H1 (cell line): ENCODE data around the gene CKB.

Source experiments
- EZH2 ChIP-seq: fragments of 200-600 bp; sonication (generic); IDR thresholded peaks from 2 replicates; pipeline ENCODE4 v1.7.1; 2012; ENCODE audit warnings: low read depth, mild to moderate bottlenecking, moderate library complexity, low read length, inconsistent platforms; ENCODE audit not compliant: severe bottlenecking
- FOSL1 ChIP-seq: IDR thresholded peaks from 2 replicates; pipeline ENCODE4 v1.6.1; 2011; ENCODE audit warnings: mild to moderate bottlenecking, low read depth, low read length, moderate library complexity; ENCODE audit not compliant: insufficient read depth
- HDAC6 ChIP-seq: IDR thresholded peaks from one replicate; pipeline ENCODE4 v1.7.1; 2012; ENCODE audit warnings: low read depth, mild to moderate bottlenecking, inconsistent platforms, low read length, moderate library complexity
- POLR2A ChIP-seq, 2 experiments: IDR thresholded peaks; 1 replicate in 1 of 2; 2 replicates in 1 of 2; pipeline ENCODE4 v1.6.1; 2011; ENCODE audit warnings: low read depth in 2 of 2, low read length in 2 of 2, mild to moderate bottlenecking in 2 of 2; ENCODE audit errors: control extremely low read depth in 1 of 2
- POLR2AphosphoS5 ChIP-seq: IDR thresholded peaks from 2 replicates; pipeline ENCODE4 v1.6.1; 2011; ENCODE audit warnings: low read depth, low read length
- RAD21 ChIP-seq, 2 experiments: IDR thresholded peaks in 1 of 2; conservative IDR thresholded peaks in 1 of 2; 2 replicates each; pipeline ENCODE4 v1.6.1; 2011; ENCODE audit warnings: low read depth in 2 of 2, low read length in 2 of 2, improper control_type of control experiment in 1 of 2, inconsistent platforms in 1 of 2, mild to moderate bottlenecking in 1 of 2, moderate library complexity in 1 of 2
- RBBP5 ChIP-seq: IDR thresholded peaks from 2 replicates; pipeline ENCODE4 v1.7.1; 2012; ENCODE audit warnings: low read depth, mild to moderate bottlenecking, inconsistent platforms, low read length, moderate library complexity, borderline replicate concordance
- SP2 ChIP-seq: IDR thresholded peaks from 2 replicates; pipeline ENCODE4 v1.6.1; 2012; ENCODE audit warnings: mild to moderate bottlenecking, low read length, inconsistent platforms
- SUZ12 ChIP-seq: fragments of 200-600 bp; sonication (generic); IDR thresholded peaks from 2 replicates; pipeline ENCODE4 v1.6.1; 2012; ENCODE audit warnings: mild to moderate bottlenecking, inconsistent platforms, low read length, moderate library complexity, mixed read lengths
- TEAD4 ChIP-seq: IDR thresholded peaks from 2 replicates; pipeline ENCODE4 v1.6.1; 2012; ENCODE audit warnings: low read depth, low read length, inconsistent platforms, mixed read lengths
- YY1 ChIP-seq: IDR thresholded peaks from 2 replicates; pipeline ENCODE4 v1.6.1; 2011; ENCODE audit warnings: low read depth, mild to moderate bottlenecking, low read length
- TF ChIP-seq, protein P1 (sequence below), 3 experiments: IDR thresholded peaks; 1 replicate in 2 of 3; 2 replicates in 1 of 3; pipeline versions ENCODE4 v1.5.1 to v1.6.1; 2011; ENCODE audit warnings: low read length in 3 of 3, mild to moderate bottlenecking in 3 of 3, inconsistent platforms in 2 of 3, low read depth in 1 of 3, moderate library complexity in 1 of 3; ENCODE audit not compliant: insufficient read depth in 1 of 3; ENCODE audit errors: control extremely low read depth in 1 of 3
- TF ChIP-seq, protein P2 (sequence below): IDR thresholded peaks from 2 replicates; pipeline ENCODE4 v1.6.1; 2012; ENCODE audit warnings: inconsistent platforms
- TF ChIP-seq, protein P3 (sequence below): IDR thresholded peaks from 2 replicates; pipeline ENCODE4 v1.6.1; 2011; ENCODE audit warnings: low read length, improper control_type of control experiment

DNA sequence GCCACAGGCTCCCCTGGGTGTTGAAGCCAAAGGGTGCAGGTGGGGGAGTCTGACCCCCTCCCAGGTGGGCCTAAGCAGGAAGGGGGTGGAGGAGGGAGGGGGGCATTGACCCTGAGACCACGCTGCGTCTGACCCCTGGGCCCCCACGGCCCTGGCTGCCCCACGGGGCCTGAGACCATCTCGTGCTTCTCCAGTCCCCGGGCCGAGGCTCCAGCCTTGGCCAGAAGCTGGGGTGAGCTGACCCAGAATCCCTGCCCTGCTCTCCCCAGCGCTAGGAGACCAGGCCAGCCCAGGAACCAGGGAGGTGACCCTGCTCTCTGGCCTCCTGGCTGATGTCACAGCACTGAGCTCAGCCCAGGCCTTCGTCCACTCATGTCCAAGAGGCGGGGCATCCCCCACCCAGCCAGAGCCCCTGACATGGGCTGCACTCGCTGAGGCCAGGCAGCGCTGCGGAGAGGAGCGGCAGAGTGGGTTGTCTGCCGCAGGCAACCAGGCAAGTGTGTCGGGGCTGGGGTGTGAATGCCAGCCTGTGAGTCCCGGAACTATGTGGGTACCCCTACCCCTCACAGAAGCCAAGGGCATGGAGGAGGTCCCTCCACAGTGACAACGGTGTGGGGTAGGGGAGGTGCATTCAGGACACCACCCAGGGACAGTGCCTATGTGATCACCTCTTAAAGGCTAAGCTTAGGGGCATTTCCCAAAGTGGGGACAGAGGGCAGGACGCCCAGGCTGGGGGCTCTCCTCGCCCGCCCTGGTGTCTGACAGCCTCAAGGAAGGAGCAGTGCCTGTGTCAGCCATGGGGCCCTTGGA, 12.7 kb upstream of the CKB start:
- TF ChIP-seq POLR2AphosphoS5 (no peak; the same call in none of the 2 replicates), SP2 (no peak), FOSL1 (no peak), YY1 (no peak), RBBP5 (no peak), EZH2 (no peak), TEAD4 (no peak), POLR2A (IDR thresholded peaks at IDR 0.05; ENCODE audit: control extremely low read depth in 1 of 2, low read depth in 2 of 2, low read length in 2 of 2) (no peak), SUZ12 (no peak), RAD21 (IDR thresholded peaks at IDR 0.05 in 1 of 2, conservative IDR thresholded peaks at IDR 0.05 in 1 of 2; ENCODE audit: low read depth in 2 of 2, low read length in 2 of 2) (no peak), HDAC6 (no peak)
- TF ChIP-seq, protein P1, sequence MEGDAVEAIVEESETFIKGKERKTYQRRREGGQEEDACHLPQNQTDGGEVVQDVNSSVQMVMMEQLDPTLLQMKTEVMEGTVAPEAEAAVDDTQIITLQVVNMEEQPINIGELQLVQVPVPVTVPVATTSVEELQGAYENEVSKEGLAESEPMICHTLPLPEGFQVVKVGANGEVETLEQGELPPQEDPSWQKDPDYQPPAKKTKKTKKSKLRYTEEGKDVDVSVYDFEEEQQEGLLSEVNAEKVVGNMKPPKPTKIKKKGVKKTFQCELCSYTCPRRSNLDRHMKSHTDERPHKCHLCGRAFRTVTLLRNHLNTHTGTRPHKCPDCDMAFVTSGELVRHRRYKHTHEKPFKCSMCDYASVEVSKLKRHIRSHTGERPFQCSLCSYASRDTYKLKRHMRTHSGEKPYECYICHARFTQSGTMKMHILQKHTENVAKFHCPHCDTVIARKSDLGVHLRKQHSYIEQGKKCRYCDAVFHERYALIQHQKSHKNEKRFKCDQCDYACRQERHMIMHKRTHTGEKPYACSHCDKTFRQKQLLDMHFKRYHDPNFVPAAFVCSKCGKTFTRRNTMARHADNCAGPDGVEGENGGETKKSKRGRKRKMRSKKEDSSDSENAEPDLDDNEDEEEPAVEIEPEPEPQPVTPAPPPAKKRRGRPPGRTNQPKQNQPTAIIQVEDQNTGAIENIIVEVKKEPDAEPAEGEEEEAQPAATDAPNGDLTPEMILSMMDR (IDR thresholded peaks at IDR 0.05; ENCODE audit: control extremely low read depth in 1 of 3, insufficient read depth in 1 of 3, low read depth in 1 of 3, low read length in 3 of 3) = no peak
- TF ChIP-seq, protein P2, sequence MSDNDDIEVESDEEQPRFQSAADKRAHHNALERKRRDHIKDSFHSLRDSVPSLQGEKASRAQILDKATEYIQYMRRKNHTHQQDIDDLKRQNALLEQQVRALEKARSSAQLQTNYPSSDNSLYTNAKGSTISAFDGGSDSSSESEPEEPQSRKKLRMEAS = no peak
- TF ChIP-seq, protein P3, sequence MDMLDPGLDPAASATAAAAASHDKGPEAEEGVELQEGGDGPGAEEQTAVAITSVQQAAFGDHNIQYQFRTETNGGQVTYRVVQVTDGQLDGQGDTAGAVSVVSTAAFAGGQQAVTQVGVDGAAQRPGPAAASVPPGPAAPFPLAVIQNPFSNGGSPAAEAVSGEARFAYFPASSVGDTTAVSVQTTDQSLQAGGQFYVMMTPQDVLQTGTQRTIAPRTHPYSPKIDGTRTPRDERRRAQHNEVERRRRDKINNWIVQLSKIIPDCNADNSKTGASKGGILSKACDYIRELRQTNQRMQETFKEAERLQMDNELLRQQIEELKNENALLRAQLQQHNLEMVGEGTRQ = no peak
